Fibroblast of skin of left biceps (primary cell): ENCODE data around the gene ENTHD1.

Experiments used
- DNase-seq, 2 experiments: peaks; one replicate each; pipeline ENCODE4 v3.0.0-alpha.2; 2013; ENCODE audit warnings: low read depth in 2 of 2

The ENTHD1 gene

DNA sequence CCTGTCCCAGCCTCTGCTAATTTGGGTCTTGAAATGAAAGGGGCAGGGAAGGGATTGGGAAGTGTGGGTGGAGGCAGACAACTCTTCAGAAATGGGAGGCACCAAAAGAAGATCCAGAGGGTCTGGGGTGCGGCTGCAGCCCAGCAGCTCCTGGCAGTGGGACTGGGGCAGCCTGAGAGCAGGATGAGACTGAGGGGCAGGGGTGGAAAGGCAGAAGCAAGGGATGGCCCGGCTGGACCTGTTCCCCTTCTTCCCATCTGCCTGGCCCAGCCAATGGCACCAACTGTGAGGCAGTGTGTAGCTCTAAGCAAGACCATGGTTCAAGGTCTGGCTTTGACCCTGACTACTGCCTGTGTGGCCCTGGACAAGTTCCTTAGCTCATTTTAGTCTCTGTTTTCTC is 160.4 kb downstream of the ENTHD1 start:
- DNase-seq: no peak

DNA sequence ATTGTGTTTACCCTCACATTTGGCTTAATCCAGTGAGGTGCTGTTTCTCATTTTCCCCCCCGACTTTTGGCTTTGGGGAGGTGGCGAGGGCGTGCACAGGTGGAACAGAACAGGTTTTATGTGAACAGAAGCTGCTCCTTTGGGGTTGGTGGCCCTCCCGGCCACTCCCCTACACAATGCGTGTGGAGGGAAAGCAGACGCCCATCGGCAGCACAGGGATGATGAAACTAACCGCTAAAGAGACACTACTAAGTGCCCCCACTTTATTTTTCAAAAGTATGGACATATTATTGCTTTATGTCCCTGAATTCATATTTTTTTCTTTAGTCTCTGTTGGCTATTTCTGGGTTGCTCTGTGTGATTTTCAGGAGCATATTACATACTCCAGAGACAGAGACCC is 160.9 kb downstream of the ENTHD1 start:
- no peak for DNase-seq

DNA sequence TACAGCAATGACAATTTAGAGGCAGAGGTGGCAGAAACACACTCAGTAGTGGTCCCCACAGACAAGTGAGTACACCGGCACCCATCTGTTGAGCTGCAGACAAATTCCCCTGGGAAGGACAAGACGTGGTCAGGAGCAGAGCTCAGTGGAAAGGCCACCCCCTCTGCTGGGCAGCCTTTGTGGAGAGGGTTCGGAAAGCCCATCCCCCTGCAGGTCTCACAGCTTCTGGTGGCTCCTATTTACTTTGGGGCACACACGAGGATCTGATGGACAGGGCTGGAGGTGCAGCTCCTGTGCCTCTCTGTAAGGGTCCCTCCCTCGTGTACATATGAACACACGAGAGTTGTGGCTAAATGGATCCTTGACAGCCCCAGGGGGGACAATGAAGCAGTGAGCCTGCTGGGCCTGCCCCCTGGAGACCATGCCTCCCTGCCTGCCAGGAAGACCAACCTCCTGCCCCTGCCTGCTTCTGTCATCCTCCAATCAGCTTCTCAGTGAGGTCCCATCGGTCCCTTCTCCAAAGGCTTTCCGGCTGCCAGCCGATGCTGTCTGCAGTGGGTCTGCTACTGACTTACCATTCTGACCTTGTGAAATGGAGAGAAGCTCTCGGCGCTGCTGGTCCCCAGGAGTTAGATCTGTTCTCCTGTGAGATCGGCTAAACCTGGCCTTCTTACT is 161.5 kb downstream of the ENTHD1 start:
- DNase-seq: no peak

DNA sequence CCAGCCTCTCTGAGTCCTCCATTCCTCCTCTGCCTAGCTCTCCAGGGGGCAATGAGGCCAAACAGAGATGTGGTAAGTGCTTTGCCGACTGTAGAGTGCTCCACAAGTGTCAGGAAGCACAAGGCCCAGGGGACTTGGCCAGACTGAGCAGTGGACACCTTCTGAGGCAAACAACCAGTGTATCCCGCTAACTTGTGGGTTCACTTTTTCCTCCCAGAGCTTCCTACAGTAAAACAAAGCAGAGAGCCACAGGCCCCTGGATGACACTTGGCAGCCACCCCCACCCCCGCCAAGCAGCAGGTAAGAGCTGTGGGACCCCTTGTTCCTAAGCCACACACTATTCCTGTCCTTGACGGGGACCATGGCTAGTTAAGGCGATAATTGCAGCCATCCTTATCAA is 162.1 kb downstream of the ENTHD1 start:
- no peak for DNase-seq

DNA sequence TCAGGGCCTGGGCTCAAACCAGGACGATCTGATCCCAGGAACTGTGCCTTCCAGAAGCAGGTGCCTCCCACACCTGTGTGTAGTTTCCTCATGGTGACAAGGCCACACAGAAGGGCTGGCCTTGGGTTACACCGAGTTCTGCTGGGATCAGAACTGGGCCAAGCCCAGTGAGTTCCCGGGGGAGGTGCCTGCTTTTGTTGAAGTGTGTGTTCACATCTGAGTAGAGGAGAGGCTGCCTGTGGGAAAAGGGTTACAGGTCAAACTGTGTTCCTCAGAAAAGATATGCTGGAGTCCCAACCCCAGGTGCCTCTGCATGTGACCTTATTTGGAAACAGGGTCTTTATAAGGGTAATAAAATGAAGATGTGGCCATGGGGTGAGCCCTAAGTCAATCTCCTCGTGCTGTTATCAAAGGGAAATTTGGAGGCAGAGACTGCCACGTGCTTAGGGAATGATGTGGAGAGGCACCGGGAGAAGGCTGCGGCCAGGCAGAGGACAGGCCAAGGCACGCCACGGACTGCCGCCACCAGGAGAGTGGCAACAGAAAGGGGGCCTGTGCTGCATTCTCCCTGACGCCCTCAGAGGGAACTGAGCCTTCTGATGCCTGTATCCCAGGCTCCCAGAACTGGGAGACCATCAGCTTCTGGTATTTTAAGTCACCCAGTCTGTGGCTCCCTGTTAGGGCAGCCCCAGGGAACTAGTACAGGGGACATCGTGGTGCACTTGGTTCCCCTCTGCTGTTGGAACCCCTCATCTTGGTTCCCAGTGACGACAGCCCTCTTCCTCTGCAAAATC is 164.2 kb downstream of the ENTHD1 start:
- no peak for DNase-seq

DNA sequence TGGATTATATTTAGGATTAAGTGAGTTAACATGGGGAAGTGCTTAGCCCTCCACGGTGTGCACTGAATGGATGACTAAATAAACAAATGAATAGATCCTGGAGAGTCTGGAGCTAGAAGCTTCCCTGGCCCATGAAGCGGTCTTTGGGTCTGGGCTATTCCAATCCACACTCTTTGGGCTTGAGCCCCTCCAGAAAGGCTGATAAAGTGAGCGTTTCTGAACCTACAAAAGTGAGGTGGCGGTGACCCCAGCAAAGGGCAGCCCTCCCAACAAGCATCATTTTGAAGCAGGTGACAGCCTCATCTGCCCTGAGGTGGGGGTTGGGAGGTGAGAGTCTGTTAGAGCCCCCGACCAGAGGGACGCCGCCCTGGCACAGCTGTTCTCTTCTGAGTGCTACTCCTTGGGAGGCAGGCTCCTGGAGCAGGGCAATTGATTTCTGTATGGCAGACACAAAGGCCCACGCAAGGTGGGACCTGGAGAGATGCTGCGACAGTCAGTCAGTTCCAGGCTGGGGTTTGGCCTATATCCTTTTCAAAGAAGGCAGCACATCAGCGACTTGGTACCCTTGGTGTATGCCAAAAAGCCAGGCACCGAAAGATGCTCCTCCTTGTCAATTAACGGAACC is 165.2 kb downstream of the ENTHD1 start:
- no peak for DNase-seq

DNA sequence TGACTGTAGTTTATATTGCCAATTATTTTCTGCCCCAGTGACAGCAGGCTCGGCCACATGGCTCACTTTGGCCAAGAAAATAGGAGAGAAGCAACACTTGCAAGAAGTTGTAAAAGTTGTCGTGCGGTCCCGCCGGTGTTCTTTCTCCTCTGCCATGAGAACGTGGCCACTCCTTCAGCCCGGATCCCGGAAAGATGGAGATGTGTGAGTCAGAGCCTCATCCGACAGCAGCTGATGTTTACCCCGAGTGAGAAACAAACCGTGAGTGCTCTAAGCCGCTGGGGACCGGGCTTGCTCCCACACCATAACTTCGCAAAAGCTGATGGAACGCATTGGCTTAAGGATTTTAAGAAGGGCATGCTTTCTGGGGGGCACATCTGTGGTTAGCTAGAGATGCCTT is 166.0 kb downstream of the ENTHD1 start:
- DNase-seq: no peak

DNA sequence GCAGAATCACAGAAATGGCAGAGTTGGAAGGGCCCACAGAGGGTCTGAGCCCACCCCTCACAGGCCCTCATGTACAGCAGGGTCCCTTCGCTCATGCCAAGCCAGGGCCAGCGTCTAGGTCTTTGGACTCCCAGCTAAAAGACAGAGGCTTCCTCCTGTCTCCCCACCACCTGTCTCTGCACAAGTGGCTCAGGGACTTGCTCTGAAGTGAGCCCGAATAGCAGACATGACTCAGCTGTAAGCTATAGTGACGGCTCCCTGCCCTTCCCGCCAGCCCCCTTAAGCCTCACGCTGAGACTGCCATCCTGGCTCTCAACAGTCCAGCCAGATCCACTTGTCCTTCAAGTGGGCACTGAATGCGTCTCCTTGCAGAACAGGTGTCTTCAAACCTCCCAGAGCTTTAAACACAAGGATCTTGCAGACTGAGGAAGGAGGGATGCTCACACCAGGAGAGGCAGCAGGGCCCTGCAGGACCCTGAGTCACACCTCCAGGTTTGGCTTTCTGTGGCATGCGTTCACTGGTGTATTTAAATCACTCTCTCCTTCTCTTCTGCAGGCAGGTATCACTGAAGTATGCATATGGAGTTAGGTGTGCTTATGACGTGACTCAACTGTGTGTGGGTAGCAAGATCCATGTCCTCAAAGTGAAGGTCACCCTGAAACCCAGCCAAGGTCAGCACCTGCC is 168.1 kb downstream of the ENTHD1 start:
- no peak for DNase-seq

DNA sequence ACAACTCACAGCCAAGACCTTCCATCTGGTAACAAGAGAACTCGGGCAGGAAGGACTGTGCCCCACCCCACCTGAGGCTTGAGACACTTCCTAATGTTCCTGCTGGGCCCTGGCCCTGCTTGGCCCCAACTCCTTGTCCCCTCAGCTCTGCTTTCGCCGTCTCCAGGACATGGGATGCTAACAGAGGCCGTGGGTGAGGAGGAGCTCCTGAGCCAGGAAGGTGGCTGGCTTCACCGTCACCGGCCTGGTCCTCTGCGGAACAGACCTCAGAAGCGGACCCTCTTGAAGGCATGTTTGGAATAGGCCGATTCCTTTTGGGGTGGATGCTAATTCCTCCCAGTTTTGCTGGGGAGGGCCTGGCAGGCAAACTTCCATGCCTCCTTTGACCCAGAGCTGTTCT is 168.7 kb downstream of the ENTHD1 start:
- DNase-seq: no peak

DNA sequence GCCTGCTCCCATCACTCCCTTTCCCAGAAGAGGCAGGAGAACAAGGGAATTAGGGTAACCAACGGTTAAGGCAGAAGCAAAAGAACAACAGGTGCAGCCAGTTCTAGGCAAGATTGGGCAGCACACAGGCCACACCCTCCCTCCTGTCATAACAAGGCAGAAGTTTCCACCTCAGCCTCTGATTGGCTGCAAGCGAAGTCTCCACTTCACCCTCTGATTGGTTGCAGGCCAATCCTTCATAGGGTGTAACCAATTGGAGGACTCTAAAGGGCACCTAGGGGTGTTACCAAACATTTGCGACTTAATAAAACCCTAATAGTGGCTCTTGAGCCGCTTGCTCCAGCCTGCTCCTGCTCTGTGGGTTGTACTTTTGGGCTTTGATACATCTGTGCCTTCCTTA is 169.2 kb downstream of the ENTHD1 start:
- no peak for DNase-seq

DNA sequence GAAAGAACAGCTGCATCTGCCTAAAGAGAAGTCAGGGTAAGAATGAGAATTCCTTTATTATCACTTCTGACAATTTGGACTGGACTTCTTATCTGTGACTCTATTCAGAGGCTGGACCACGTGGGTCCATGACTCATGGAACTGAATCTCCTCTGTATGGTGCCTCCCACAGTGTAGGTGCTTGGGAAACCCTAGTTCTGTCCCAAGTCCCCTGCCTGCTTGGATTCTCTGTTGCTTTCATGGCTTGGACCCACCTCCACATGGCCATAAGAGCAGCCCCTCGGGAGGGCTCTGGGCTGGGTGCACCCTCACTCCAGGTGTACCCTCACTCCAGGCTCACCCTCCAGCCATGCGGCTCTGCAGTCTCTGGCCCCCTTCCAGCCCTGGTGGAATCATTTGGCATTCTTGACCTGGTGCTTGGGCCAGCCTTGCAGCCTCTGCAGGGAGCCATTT is 169.6 kb downstream of the ENTHD1 start:
- no peak for DNase-seq

DNA sequence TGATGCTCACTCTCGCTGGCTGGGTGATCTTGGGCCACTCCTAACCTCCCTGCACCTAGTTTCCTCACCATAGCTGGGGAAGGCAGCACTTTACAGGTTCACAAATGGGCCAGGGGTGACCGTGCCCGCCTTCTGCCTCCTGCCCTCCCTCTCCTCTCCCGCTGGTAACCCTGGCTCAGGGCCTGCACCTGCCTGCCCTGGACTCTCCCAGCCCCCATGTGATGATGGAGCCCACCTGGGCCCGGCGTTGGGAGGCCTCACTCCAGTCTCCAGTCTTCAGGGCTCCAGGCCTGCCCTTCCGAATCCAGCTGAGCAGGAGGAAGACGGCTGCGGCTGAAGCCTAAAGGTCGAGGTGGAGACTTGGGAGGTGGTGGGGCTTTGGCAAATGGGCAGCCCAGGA is 170.1 kb downstream of the ENTHD1 start:
- no peak for DNase-seq

DNA sequence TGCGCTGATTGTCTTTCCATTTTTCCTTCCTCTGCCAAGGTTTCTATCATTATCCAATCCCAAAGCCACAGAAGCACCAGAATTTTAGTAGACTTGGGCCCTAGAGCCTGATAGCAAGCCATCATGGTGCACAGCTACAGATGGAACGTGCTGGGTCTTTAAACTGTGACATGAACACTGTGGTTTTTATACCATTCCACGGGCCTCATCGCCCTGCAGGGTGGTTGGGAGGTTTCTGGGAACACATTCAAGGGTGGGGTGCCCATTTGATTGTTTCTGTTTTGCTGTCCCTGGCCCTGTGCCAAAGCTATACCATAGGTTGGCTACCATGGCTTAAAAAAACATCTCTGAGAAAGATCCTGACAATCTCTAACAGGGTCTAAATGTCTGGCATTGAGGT is 171.1 kb downstream of the ENTHD1 start:
- no peak for DNase-seq

DNA sequence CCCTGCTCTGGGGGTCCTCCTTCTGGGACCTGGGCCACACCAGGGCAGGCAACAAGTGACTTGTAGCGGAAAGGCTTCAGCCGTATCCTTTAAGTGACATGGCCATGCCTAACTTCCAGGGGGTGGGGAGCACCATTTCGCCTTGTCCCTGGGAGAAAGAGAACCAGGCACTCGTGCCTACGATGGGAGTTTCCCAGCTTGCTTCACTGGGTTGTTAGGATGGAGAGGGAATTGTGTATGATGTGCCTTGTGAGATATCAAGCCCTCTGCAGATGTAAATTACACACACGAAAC is 171.6 kb downstream of the ENTHD1 start:
- no peak for DNase-seq

DNA sequence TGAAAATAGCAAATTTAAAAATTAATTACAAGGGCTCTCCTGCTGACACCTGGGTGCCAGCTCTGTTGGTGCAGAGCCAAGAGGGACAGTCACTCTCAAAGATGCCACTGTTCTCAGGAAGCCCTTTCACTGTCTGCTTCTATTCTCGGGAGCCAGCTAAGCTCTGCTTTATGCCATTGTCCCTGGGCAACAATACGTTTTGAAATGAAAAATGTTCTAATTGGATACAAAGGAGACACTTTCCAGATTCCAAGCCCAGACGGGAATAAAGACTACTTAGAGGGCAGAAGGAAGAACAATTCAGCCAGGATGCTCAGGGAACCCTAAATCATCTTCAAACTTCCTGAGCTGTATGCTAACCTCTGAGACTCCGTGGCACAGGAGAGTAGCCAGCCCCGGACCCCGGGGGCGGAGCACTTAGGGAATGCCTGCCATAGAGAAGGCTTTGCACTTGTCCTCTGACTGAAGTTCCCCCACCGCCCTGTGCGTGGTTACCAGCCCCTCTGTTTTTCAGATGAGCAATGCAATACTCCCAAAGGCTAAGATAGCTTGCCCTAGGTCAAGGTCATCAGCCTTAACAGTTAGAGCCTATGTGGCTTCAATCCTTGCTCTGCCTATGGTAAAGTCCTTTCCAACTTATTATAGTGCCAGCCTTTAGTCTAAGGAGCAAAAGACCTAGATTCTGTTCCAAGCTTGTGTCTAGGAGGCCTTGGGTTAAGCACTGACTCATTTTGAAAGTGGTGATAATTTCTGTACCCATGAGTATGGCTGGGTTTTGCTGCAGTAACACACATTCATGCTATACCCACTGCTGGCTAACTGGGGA is 172.1 kb downstream of the ENTHD1 start:
- DNase-seq: no peak

DNA sequence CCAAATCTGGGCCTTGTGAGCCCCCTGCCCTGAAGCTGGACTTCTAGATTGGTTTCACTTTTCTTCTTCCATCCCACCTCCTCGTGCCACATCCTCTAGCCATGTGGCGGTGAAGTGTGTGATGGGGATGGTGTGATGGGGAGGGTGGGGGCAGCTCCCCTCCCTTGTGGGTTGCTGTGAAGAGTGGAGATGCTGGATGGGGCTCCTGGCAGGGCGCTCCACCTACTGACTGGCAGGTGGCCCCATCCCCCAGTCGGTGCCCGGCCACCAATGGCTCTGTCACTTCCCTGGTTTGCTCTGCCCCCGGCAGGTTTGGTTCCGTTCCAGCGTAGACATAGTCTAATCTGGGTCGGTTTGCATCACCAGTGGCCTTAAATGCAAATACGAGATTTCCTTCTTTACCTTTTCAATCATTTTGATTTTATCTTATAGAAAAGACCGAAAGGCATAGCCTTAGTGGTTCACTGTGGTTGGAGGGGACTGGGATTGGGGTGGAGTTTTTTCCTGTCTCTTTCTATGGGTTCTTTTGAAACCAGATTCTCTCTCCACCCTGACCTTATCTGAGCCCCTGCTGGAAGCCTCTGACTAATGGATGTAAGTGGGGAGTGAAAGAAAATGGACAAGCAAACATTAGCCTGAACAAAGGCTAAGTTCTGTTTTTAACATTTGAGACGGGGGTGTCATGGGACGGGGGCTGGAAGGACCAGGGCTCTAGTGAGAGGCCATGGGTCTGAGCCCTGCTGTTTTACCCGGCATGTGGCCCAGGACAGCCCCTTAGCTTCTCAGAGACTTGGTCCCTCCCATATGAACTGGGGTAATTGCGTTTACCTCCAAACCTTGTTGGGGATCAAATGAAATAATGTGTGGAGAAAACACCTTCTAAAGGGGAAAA is 173.8 kb downstream of the ENTHD1 start:
- DNase-seq: no peak

DNA sequence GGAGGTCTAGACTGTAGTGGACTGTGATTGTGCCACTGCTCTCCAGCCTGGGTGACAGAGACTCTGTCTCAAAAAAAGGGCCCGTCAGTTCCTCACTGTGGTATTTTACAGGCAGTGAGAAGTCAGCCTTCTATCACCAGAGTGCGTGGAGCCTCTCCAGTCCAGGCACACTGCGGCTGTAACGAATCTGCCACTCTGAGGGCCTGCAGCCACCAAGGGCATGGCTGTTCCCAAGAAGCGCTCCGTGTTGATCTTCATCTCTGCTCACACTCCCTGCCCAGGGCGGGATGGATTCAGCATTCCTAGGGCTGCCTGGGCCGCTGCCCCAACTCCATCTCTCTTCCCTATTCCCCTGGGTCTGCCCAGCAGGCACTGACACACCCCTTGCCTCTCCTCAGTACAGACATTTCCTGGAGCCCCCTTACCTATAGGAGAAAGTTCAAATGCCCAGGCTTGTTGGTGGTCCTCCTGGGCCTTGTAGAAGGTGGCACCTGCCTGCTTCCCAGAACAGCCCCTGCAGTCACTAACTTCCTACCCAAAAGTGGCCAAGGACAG is 174.6 kb downstream of the ENTHD1 start:
- DNase-seq: no peak

DNA sequence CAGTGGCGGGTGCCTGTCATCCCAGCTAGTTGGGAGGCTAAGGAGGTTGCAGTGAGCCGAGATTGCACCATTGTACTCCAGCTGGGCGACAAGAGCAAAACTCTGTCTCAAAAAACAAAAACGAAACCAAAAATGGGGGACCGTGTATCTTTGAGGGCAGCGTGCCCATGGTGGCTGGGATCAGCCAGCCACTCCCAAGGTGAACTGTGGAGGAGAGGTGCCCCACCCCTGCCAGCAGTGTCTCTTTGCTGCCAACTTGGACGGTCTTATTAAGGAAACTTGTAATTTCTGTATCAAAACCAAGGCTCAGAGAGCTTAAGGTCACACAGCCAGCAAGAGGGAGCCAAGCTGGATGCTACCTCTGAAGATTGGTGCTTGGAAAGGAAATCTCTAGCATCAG is 175.4 kb downstream of the ENTHD1 start:
- DNase-seq: no peak

DNA sequence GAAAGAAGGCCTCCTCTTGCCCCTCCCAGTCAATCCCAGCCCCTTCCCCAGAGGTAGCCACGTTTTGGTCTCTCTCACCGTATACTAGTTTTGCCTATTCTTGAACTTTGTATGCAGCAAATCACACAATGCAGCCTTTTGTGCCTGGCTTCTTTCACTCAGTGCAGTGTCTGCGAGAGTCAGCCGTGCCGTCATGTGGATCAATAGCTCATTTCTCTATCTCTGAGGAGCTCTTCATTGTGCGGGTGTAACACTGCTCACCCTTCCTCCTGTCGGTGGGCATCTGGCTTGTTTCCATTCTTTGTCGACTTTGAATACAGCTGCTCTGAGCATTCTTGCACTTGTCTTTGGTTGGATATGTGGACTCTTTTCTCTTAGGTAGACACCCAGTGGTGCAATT is 176.5 kb downstream of the ENTHD1 start:
- no peak for DNase-seq

DNA sequence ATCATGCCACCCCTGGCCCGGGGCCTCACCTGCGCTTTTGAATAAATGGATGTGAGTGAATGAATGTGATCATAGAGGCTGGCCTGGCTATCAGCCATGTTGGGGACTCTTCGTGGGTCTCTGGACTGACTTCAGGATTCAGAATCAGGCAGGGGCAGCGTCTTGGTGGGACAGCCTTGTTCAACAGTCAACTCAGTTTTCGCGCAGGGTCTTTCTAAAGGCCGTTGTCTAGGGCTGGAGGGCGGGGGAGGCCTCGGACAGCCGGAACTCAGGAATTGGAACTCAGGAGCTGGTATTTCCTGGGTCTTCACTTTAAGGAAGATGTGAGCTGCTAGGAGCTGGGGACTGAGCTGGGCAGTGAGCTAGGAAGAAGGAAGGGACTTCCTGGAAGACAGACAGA is 177.0 kb downstream of the ENTHD1 start:
- DNase-seq: no peak
